SK-N-SH (cell line): ENCODE data around the gene HEMGN. TPM values are rescaled to one million over a fixed set of nuclear protein-coding genes. Genes with fewer than 3 reads are reported as not detected.

Source experiments
- CTCF ChIA-PET: fragments of 300-600, 350-600 bp; formaldehyde crosslinking; extraction: SDS; loops from one replicate; lab custom pipeline; 2021; lab: Yijun Ruan, JAX
- POLR2A ChIA-PET: fragments of 350-600 bp; sonication (Branson Sonifier 250); formaldehyde crosslinking; extraction: SDS; loops from one replicate; lab custom pipeline; 2020; ENCODE audit warnings: antibody characterized with exemption, inconsistent platforms; lab: Yijun Ruan, JAX
- DNase-seq: peaks from one replicate; pipeline ENCODE4 v3.0.0; 2012
- H2AFZ ChIP-seq: fragments of 200-600 bp; sonication (generic); 2 replicates; pipeline ENCODE4 v1.8.1; 2016; ENCODE audit warnings: antibody characterized with exemption, mild to moderate bottlenecking, low read depth
- H3F3A ChIP-seq: fragments of 200-600 bp; sonication (generic); replicated peaks from 2 replicates; pipeline ENCODE3; 2016; ENCODE audit warnings: antibody characterized with exemption, mild to moderate bottlenecking; ENCODE audit not compliant: insufficient read depth
- H3K27ac ChIP-seq, 2 experiments: fragments of 200-500 bp in 1 of 2; fragments of 200-600 bp in 1 of 2; sonication (Bioruptor generic) in 1 of 2; sonication (generic), shearing (Covaris generic) in 1 of 2; 2 replicates each; pipeline versions ENCODE4 v1.5.1 to v1.6.1; 2014 to 2016; ENCODE audit warnings: low read depth in 2 of 2, inconsistent platforms in 1 of 2, low read length in 1 of 2, mild to moderate bottlenecking in 1 of 2, mixed read lengths in 1 of 2
- H3K27me3 ChIP-seq: fragments of 200-600 bp; sonication (generic), shearing (Covaris generic); 2 replicates; pipeline ENCODE4 v1.6.1; 2016; ENCODE audit warnings: mixed run types; ENCODE audit not compliant: insufficient read depth
- H3K36me3 ChIP-seq, 2 experiments: fragments of 200-500 bp in 1 of 2; fragments of 200-600 bp in 1 of 2; sonication (Bioruptor generic) in 1 of 2; sonication (generic) in 1 of 2; replicated peaks in 1 of 2; 2 replicates each; pipeline versions ENCODE3 to v1.5.1; 2014 to 2016; ENCODE audit warnings: low read length in 1 of 2, mild to moderate bottlenecking in 1 of 2; ENCODE audit not compliant: insufficient read depth in 2 of 2, control insufficient read depth in 1 of 2
- H3K4me1 ChIP-seq, 2 experiments: fragments of 200-500 bp in 1 of 2; fragments of 200-600 bp in 1 of 2; sonication (Bioruptor generic) in 1 of 2; sonication (generic), shearing (Covaris generic) in 1 of 2; 2 replicates each; pipeline versions ENCODE4 v1.5.1 to v1.6.1; 2014 to 2016; ENCODE audit warnings: low read depth in 1 of 2, low read length in 1 of 2, mixed run types in 1 of 2; ENCODE audit not compliant: insufficient read depth in 2 of 2, control insufficient read depth in 1 of 2
- H3K4me2 ChIP-seq: fragments of 200-600 bp; sonication (generic), shearing (Covaris generic); 2 replicates; pipeline ENCODE4 v1.6.1; 2017; ENCODE audit warnings: mixed run types
- H3K4me3 ChIP-seq, 2 experiments: fragments of 200-500 bp in 1 of 2; fragments of 200-600 bp in 1 of 2; sonication (Bioruptor generic) in 1 of 2; sonication (generic), shearing (Covaris generic) in 1 of 2; 2 replicates each; pipeline versions ENCODE4 v1.5.1 to v1.8.1; 2014 to 2016; ENCODE audit warnings: low read depth in 2 of 2, inconsistent platforms in 1 of 2, low read length in 1 of 2, mild to moderate bottlenecking in 1 of 2, mixed read lengths in 1 of 2, moderate library complexity in 1 of 2
- H3K79me2 ChIP-seq: fragments of 200-600 bp; sonication (generic); 2 replicates; pipeline ENCODE4 v1.8.1; 2017; ENCODE audit warnings: mild to moderate bottlenecking; ENCODE audit not compliant: insufficient read depth
- H3K9ac ChIP-seq: fragments of 200-600 bp; sonication (generic); 2 replicates; pipeline ENCODE4 v1.6.1; 2017; ENCODE audit warnings: mixed run types
- H3K9me2 ChIP-seq: fragments of 200-600 bp; sonication (generic); 2 replicates; pipeline ENCODE4 v1.6.1; 2017; ENCODE audit warnings: mixed run types
- H3K9me3 ChIP-seq: fragments of 200-600 bp; sonication (generic); 2 replicates; pipeline ENCODE4 v1.6.1; 2017; ENCODE audit warnings: mixed run types, mild to moderate bottlenecking, moderate library complexity
- H4K20me1 ChIP-seq: fragments of 200-600 bp; sonication (generic); 2 replicates; pipeline ENCODE4 v1.6.1; 2017; ENCODE audit warnings: mild to moderate bottlenecking, mixed run types; ENCODE audit not compliant: insufficient read depth
- CHD2 ChIP-seq: fragments of 150-350 bp; IDR thresholded peaks from 2 replicates; pipeline ENCODE4 v1.6.1; 2018; ENCODE audit warnings: low read length; ENCODE audit not compliant: partially characterized antibody
- CTCF ChIP-seq: fragments of 200-600 bp; sonication (generic); IDR thresholded peaks from 2 replicates; pipeline ENCODE4 v1.6.1; 2017; ENCODE audit warnings: antibody characterized with exemption, mild to moderate bottlenecking, moderate library complexity
- GABPA ChIP-seq: IDR thresholded peaks from 2 replicates; pipeline ENCODE4 v1.4.0; 2012; ENCODE audit warnings: low read depth, mild to moderate bottlenecking
- MAX ChIP-seq: IDR thresholded peaks from 2 replicates; pipeline ENCODE4 v1.4.0; 2012; ENCODE audit warnings: low read depth
- NFIC ChIP-seq: IDR thresholded peaks from 2 replicates; pipeline ENCODE4 v1.4.0; 2012; ENCODE audit warnings: borderline replicate concordance
- USF2 ChIP-seq: fragments of 150-350 bp; IDR thresholded peaks from 2 replicates; pipeline ENCODE4 v1.6.1; 2017; ENCODE audit warnings: antibody characterized with exemption, low read length, low read depth, borderline replicate concordance
- WGBS: methylation state at CpG from one replicate; pipeline ENCODE4 v1.1.6; 2017; ENCODE audit warnings: low lambda C conversion rate; 5-methylcytosine and 5-hydroxymethylcytosine counted together
- polyA plus RNA-seq, 3 experiments: library from polyadenylated mRNA; depleted of rRNA; stranded (reverse); fragments of >200 nt; gene quantifications; 2 replicates each; pipeline ENCODE4 v1.2.3, GENCODE V29; 2012

Gene HEMGN
- polyA plus RNA-seq, 1 of the 3 experiments (the other 2 are of a cell fraction) = not detected

- Histone ChIP-seq H2AFZ (no peak overlapping the region), H3K4me2 (no peak overlapping the region), H3K9me2 (no peaks in the 10 kb centered on the region), H3F3A (no peaks in the 10 kb centered on the region), H3K9ac (no peak overlapping the region), H4K20me1 (no peaks in the 10 kb centered on the region), H3K4me3 (no peak overlapping the region), H3K79me2 (no peaks in the 10 kb centered on the region), H3K27ac (no peak overlapping the region), H3K36me3 (no peaks in the 10 kb centered on the region), H3K4me1 (no peaks in the 10 kb centered on the region), H3K27me3 (no peaks in the 10 kb centered on the region; the same call in 1 of the 2 replicates), H3K9me3 (no peaks in the 10 kb centered on the region)
- ChIA-PET POLR2A (no interaction called here), CTCF (interaction anchor here (6.7 kb wide), 1 partner anchor 10 kb away, joined by 53 read pairs; no protein-coding TSS in a partner anchor)
- DNase-seq = no peak
- 60% methylated on average over 5 of the region's 5 CpGs for WGBS
- TF ChIP-seq GABPA (no peak), MAX (no peak), CHD2 (no peak), USF2 (no peak)
These were observed 46.2 kb downstream of the HEMGN start for GRCh38 chr9:97891736-97892135.

- Histone ChIP-seq H4K20me1 (no peaks in the 10 kb centered on the region), H3K9me2 (no peaks in the 10 kb centered on the region), H3K9me3 (no peaks in the 10 kb centered on the region), H3K4me1 (no peaks in the 10 kb centered on the region), H3K4me2 (no peak overlapping the region), H3F3A (no peaks in the 10 kb centered on the region), H2AFZ (no peak overlapping the region), H3K79me2 (no peaks in the 10 kb centered on the region), H3K4me3 (no peak overlapping the region), H3K27ac (no peak overlapping the region), H3K36me3 (no peaks in the 10 kb centered on the region), H3K27me3 (no peaks in the 10 kb centered on the region; the same call in 1 of the 2 replicates), H3K9ac (no peak overlapping the region)
- TF ChIP-seq CTCF (peak; percentile 63), NFIC (no peak)
- DNase-seq = peak; percentile 46
- ChIA-PET POLR2A (no interaction called here), CTCF (interaction anchor here (0.6 to 6.7 kb wide), 7 partner anchors 9 to 274 kb away, joined by 3 to 53 read pairs (median 3); partner anchors contain the start of gene TRMO)
- WGBS = 73% methylated on average over 7 of the region's 9 CpGs
These were observed 47.8 kb downstream of the HEMGN start for GRCh38 chr9:97889941-97890887.
